K562 (cell line): ENCODE results near the gene TRIO. TPM values are rescaled to one million over a fixed set of nuclear protein-coding genes. Genes with fewer than 3 reads are reported as not detected.

ENCODE experiments used
- ATAC-seq: fragments of 200-7000 bp; cut with Tn5 transposase; 3 replicates; pipeline ENCODE4 v1.9.1; 2020; ENCODE audit warnings: moderate library complexity
- BruUV-seq: library from RNA; stranded (reverse); fragments of 400-500 nt; replicated peaks from 2 replicates; lab custom pipeline; 2021; lab: Mats Ljungman, UMichigan
- CTCF ChIA-PET: fragments of 300-600 bp; formaldehyde crosslinking; extraction: SDS; loops from one replicate; lab custom pipeline; 2021; ENCODE audit warnings: low intra/inter-chr PET ratio; lab: Yijun Ruan, JAX
- POLR2A ChIA-PET: fragments of 300-600, 350-650 bp; sonication (Branson Sonifier 250); formaldehyde crosslinking; extraction: SDS; loops from one replicate; lab custom pipeline; 2021; ENCODE audit warnings: antibody characterized with exemption, inconsistent platforms; lab: Yijun Ruan, JAX
- DNase-seq, 4 experiments: peaks; one replicate each; pipeline versions ENCODE4 v3.0.0 to v3.0.0-alpha.2; 2011 to 2018; ENCODE audit warnings: low spot score in 3 of 4, mixed read lengths in 3 of 4; ENCODE audit errors: extremely low read depth in 1 of 4
- FAIRE-seq: peaks from 2 replicates; lab custom pipeline; 2011; peaks lifted over from hg19 to GRCh38; lab: Jason Lieb, UNC
- H2AFZ ChIP-seq: 2 replicates; pipeline ENCODE4 v1.6.0; 2011; ENCODE audit warnings: low read depth, low read length, control low read depth, inconsistent platforms
- H3K27ac ChIP-seq: fragments of 200-600 bp; 3 replicates; pipeline ENCODE4 v1.8.0; 2011; ENCODE audit warnings: low read depth, mild to moderate bottlenecking, control low read depth, inconsistent platforms, low read length, moderate library complexity, mixed read lengths; ENCODE audit errors: extremely low read depth
- H3K27me3 ChIP-seq, 2 experiments: fragments of 300-600 bp in 1 of 2; 2 replicates in 1 of 2; 3 replicates in 1 of 2; pipeline versions ENCODE4 v1.6.0 to v1.8.0; 2011; ENCODE audit warnings: inconsistent platforms in 2 of 2, low read length in 2 of 2, mild to moderate bottlenecking in 1 of 2, mixed read lengths in 1 of 2, moderate library complexity in 1 of 2; ENCODE audit not compliant: control insufficient read depth in 2 of 2, insufficient read depth in 2 of 2
- H3K36me3 ChIP-seq: fragments of 300-600 bp; 3 replicates; pipeline ENCODE4 v1.8.0; 2011; ENCODE audit warnings: mild to moderate bottlenecking, low read length, inconsistent platforms; ENCODE audit not compliant: control insufficient read depth, insufficient read depth
- H3K4me1 ChIP-seq, 2 experiments: fragments of 200-600 bp in 1 of 2; replicated peaks in 1 of 2; 2 replicates in 1 of 2; 3 replicates in 1 of 2; pipeline versions ENCODE4 v1.5.1 to v1.8.0; 2011; ENCODE audit warnings: inconsistent platforms in 2 of 2, low read length in 2 of 2, mild to moderate bottlenecking in 1 of 2, mixed read lengths in 1 of 2, moderate library complexity in 1 of 2; ENCODE audit not compliant: control insufficient read depth in 2 of 2, insufficient read depth in 2 of 2
- H3K4me2 ChIP-seq: 2 replicates; pipeline ENCODE4 v1.6.1; 2011; ENCODE audit warnings: low read length, control low read depth, inconsistent platforms, mixed read lengths; ENCODE audit not compliant: insufficient read depth
- H3K4me3 ChIP-seq: fragments of 200-600 bp; sonication (generic), shearing (Covaris generic); 2 replicates; pipeline ENCODE4 v1.5.1; 2016; ENCODE audit warnings: control low read depth, inconsistent platforms
- H3K79me2 ChIP-seq: fragments of 200-600 bp; 3 replicates; pipeline ENCODE4 v1.8.0; 2011; ENCODE audit warnings: low read length, inconsistent platforms; ENCODE audit not compliant: control insufficient read depth, insufficient read depth
- H3K9ac ChIP-seq, 2 experiments: 2 replicates each; pipeline versions ENCODE4 v1.6.0 to v1.6.1; 2011; ENCODE audit warnings: low read depth in 2 of 2, low read length in 2 of 2, control low read depth in 1 of 2, inconsistent platforms in 1 of 2, mild to moderate bottlenecking in 1 of 2, mixed read lengths in 1 of 2; ENCODE audit not compliant: insufficient read depth in 1 of 2
- H3K9me1 ChIP-seq: one replicate; pipeline ENCODE4 v1.6.0; 2011; ENCODE audit warnings: inconsistent platforms, mild to moderate bottlenecking, low read length, moderate library complexity; ENCODE audit not compliant: control insufficient read depth, insufficient read depth
- H3K9me3 ChIP-seq: replicated peaks from 2 replicates; pipeline ENCODE4 v1.5.1; 2011; ENCODE audit warnings: low read depth, low read length, inconsistent platforms; ENCODE audit not compliant: control insufficient read depth, insufficient read depth
- H4K20me1 ChIP-seq: replicated peaks from 2 replicates; pipeline ENCODE4 v1.6.1; 2011; ENCODE audit warnings: low read length, inconsistent platforms, mixed read lengths; ENCODE audit not compliant: control insufficient read depth, insufficient read depth
- FOXA1 ChIP-seq: fragments of 450-650 bp; IDR thresholded peaks from 2 replicates; pipeline ENCODE4 v1.6.1; 2016; ENCODE audit warnings: mild to moderate bottlenecking, borderline replicate concordance
- KDM1A ChIP-seq, 2 experiments: fragments of 450-650 bp; IDR thresholded peaks; 2 replicates each; pipeline ENCODE4 v1.6.1; 2016; ENCODE audit warnings: mild to moderate bottlenecking in 2 of 2
- OTX1 ChIP-seq: fragments of 450-650 bp; formaldehyde crosslinking; IDR thresholded peaks from 2 replicates; pipeline ENCODE4 v1.4.0; 2022; ENCODE audit warnings: mild to moderate bottlenecking
- RBM17 ChIP-seq: fragments of 200-400 bp; formaldehyde crosslinking; IDR thresholded peaks from 2 replicates; pipeline ENCODE4 v1.6.1; 2017; ENCODE audit warnings: low read depth, mild to moderate bottlenecking, low read length, borderline replicate concordance
- REST ChIP-seq, 2 experiments: fragments of 450-650 bp; formaldehyde crosslinking in 1 of 2; IDR thresholded peaks; 2 replicates each; pipeline versions ENCODE4 v1.4.0 to v1.6.1; 2014 to 2020; ENCODE audit warnings: mild to moderate bottlenecking in 2 of 2, borderline replicate concordance in 1 of 2, low read depth in 1 of 2
- THAP7 ChIP-seq: fragments of 250-450 bp; sonication (Bioruptor Pico); IDR thresholded peaks from 2 replicates; pipeline ENCODE4 v1.5.0; 2021
- U2AF1 ChIP-seq: fragments of 200-400 bp; formaldehyde crosslinking; optimal IDR thresholded peaks from 2 replicates; pipeline ENCODE3; 2017; ENCODE audit warnings: mild to moderate bottlenecking, low read depth, low read length, moderate library complexity
- WGBS: fragments of 100-300 bp; shearing (Covaris generic); methylation state at CpG from one replicate; pipeline ENCODE4 v1.1.6; 2016; ENCODE audit warnings: low coverage, mixed read lengths; ENCODE audit not compliant: insufficient coverage; ENCODE audit errors: missing lambda C conversion rate; 5-methylcytosine and 5-hydroxymethylcytosine counted together
- in situ Hi-C: fragments of 300-500 bp; cut with MboI; formaldehyde crosslinking; loops from 4 replicates; pipeline ENCODE4 v1.15.0; 2018; ENCODE audit warnings: inconsistent platforms, mixed read lengths
- intact Hi-C: fragments of 100-400 bp; cut with micrococcal nuclease; formaldehyde crosslinking; loops from 2 replicates; pipeline ENCODE4 v1.14.2; 2022
- polyA plus RNA-seq, 8 experiments: library from polyadenylated mRNA; depleted of rRNA in 4 of 8; stranded (reverse) in 5 of 8; unstranded in 3 of 8; fragments of >200 nt; fragmentation: Nextera tagmentation in 2 of 8; fragmentation: Illumina TruSeq in 1 of 8; extraction: Ambion mirVana in 2 of 8; extraction: Trizol in 1 of 8; gene quantifications; 2 replicates each; pipeline versions ENCODE4 v1.2.1 to v1.2.3, GENCODE V29; 2011 to 2014; ENCODE audit warnings: inconsistent platforms in 1 of 8, missing spikeins in 1 of 8
- total RNA-seq, 7 experiments: library from RNA; depleted of rRNA in 6 of 7; stranded (reverse); fragments of >200 nt in 6 of 7; fragmentation: Illumina TruSeq in 2 of 7; extraction: Trizol in 2 of 7; gene quantifications; 2 replicates each; pipeline versions ENCODE4 v1.2.1 to v1.2.3, GENCODE V29; 2011 to 2021; ENCODE audit warnings: low replicate concordance in 1 of 7

Gene TRIO
- total and polyA plus RNA-seq, 9 of the 15 experiments (the other 6 are each of a cell fraction or from before 2014, with no cell fraction given): 0.24 to 5.0 (median 1.1) TPM

GRCh38 chr5:14364576-14365472 lies 221.7 kb downstream of the TRIO start:
- ChIA-PET CTCF (interaction anchor here (0.6 to 2.8 kb wide), 8 partner anchors 21 to 1979 kb away, joined by 3 to 33 read pairs (median 4); no protein-coding TSS in a partner anchor), POLR2A (no interaction called here)
- Histone ChIP-seq H4K20me1 (no peaks in the 10 kb centered on the region), H3K4me3 (no peak overlapping the region), H3K36me3 (no peaks in the 10 kb centered on the region), H3K27ac (no peak overlapping the region), H3K9ac (no peak overlapping the region), H3K4me2 (no peak overlapping the region), H3K4me1 (no peaks in the 10 kb centered on the region), H2AFZ (no peak overlapping the region), H3K79me2 (no peaks in the 10 kb centered on the region), H3K27me3 (peaks cover 1 to 28% of the 10 kb centered on the region in 2 experiments; a peak in 4 of 5 replicates), H3K9me1 (no peaks in the 10 kb centered on the region), H3K9me3 (no peaks in the 10 kb centered on the region)
- ATAC-seq (peak; percentile 87), DNase-seq (peak; percentile 32 to 62 (median 57)), FAIRE-seq (peak; percentile 46)
- no TSS peak for BruUV-seq
- WGBS: 5% methylated on average over 12 of the region's 12 CpGs
- intact Hi-C loops (loop anchor here (1.0 to 5.0 kb wide), 3 partner anchors 283 to 637 kb away; no protein-coding TSS in a partner anchor), in situ Hi-C loops (loop anchor here (10.0 kb wide), 1 partner anchor 640 kb away; no protein-coding TSS in a partner anchor)
- no peak for TF ChIP-seq THAP7 (CRISPR knock-in tag)
- no peak for TF ChIP-seq RBM17
- TF ChIP-seq REST (IDR thresholded peaks at IDR 0.05; ENCODE audit: borderline replicate concordance): peak; percentile 15; the same call in 1 of the 2 replicates
- TF ChIP-seq REST (CRISPR knock-in tag; IDR thresholded peaks at IDR 0.05; ENCODE audit: low read depth): no peak
- no peak for TF ChIP-seq KDM1A (IDR thresholded peaks at IDR 0.05)
- TF ChIP-seq OTX1: no peak
- no peak for TF ChIP-seq FOXA1
- no peak for TF ChIP-seq U2AF1
